ENCODE results near the gene SAT2.
A peak's percentile ranks its signal among the peaks of the same experiment; 100 is the strongest.

SAT2 gene

DNA sequence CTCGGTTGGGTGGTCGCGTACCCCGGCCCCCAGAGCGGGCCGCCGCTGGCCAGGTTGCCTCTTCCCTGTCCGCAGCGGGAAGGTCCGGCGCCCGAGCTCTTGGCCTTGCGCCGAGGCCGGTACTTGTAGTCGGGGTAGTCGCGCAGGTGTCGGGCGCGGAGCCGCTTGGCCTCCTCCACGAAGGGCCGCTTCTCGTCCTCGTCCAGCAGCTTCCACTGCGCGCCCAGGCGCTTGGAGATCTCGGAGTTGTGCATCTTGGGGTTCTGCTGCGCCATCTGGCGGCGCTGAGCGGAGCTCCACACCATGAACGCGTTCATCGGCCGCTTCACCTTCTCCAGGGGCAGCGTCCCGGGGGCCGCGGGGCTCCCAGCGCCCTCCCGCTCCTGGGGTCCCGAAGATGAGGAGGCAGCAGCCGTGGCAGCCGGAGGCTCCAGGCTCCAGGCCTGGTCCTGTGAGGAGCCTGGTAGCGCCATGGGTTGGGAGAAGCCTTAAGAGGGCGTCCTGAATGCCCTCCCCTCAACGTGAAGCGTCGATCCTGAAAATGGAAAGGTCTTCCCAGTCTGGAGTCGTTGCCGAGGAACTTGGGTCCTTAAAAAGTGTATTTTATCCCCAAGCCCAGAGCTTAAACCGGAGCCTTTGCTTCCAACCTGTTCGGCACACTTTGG, 38.3 kb downstream of the SAT2 start:
- Histone ChIP-seq H3K36me3 (ENCODE audit: insufficient read depth, low read length) (peaks cover 45% of the 10 kb centered on the region), H3K9me3 (replicated peaks; ENCODE audit: low read length) (no peaks in the 10 kb centered on the region), H3K9ac (ENCODE audit: low read depth, low read length) (peak overlapping the region; percentile 49), H3K4me3 (ENCODE audit: low read length) (peak overlapping the region; percentile 52), H3K27me3 (ENCODE audit: control insufficient read depth, insufficient read depth, low read length) (no peaks in the 10 kb centered on the region), H3K4me2 (ENCODE audit: low read length) (peak overlapping the region; percentile 58), H3K4me1 (ENCODE audit: control insufficient read depth, insufficient read depth, low read length) (peaks cover 49% of the 10 kb centered on the region)

DNA sequence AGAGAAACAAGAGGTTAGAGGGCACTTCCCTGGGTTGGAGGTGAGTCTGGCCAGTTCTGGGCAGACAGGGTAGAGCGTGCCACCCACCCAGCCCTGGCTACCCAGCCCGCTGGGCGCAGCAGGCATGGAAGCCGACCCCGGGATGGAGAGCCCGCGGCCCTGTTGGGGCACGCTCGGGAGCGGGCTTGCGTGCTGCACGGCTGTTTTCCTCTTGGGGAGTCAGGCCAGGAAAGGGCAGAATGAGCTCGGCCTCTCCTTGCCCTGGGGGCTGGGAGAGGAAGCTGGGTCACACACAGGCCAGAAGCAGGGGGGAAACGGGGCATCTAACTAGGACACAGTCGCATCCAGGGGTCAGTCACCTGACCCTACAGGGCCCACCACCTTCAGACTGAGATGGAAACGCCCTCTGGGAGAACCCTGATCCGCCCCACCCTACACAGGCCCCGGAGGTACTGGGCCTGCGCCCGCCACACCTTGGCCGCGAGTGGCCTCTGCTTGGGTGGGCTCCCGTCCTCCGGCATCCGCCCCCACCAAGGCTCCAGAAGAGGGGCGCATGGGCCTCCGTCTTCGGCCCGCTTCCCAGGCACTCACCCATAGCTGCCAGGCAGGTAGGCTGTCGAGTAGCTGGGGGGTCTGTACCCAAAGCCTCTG, 38.9 kb downstream of the SAT2 start:
- no peaks in the 10 kb centered on the region for H3K9me3 ChIP-seq (replicated peaks; ENCODE audit: low read length)
- H3K36me3 ChIP-seq (ENCODE audit: insufficient read depth, low read length): peaks cover 39% of the 10 kb centered on the region
- peak overlapping the region; percentile 58 for H3K4me2 ChIP-seq (ENCODE audit: low read length)
- H3K27me3 ChIP-seq (ENCODE audit: control insufficient read depth, insufficient read depth, low read length): no peaks in the 10 kb centered on the region
- H3K4me1 ChIP-seq (ENCODE audit: control insufficient read depth, insufficient read depth, low read length): peaks cover 51% of the 10 kb centered on the region
- peak overlapping the region; percentile 52 for H3K4me3 ChIP-seq (ENCODE audit: low read length)
- peak overlapping the region; percentile 49 for H3K9ac ChIP-seq (ENCODE audit: low read depth, low read length)

DNA sequence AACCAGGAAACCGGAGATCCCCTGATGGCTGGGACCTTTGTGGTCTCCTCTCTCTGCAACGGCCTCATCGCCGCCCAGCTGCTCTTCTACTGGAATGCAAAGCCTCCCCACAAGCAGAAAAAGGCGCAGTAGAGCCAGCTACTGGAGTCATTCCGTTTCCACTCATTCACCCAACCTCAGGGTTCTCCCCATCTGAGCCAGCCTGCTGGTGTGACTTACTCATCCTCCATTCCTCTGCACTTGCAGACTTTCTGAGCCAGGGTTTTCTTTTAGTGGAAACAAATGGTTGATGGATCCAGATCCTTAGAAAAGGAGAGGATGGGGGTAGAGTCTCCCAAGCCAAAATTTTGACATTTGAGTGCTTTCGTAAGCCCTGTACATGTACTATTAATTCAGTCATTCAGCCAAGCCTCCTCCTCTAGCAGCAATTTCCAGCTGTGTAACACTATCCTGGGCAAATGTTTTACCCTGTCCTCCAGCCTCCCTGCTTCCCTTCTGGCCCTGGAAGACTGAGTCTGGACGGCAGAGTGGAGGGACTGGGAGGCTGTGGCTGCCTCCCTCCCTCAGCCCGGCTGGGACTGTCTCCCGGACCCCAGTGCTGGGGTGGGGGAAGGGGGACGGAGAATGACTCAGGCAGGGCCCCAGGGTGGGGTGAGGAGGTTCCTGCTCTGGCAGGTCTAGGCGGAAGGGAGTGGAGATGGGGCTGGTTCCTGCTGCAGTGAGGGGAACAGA, 40.0 kb downstream of the SAT2 start:
- H3K4me3 ChIP-seq (ENCODE audit: low read length): no peak overlapping the region
- H3K9me3 ChIP-seq (replicated peaks; ENCODE audit: low read length): no peaks in the 10 kb centered on the region
- H3K27me3 ChIP-seq (ENCODE audit: control insufficient read depth, insufficient read depth, low read length): no peaks in the 10 kb centered on the region
- H3K4me2 ChIP-seq (ENCODE audit: low read length): peak overlapping the region; percentile 26
- peaks cover 60% of the 10 kb centered on the region for H3K4me1 ChIP-seq (ENCODE audit: control insufficient read depth, insufficient read depth, low read length)
- peaks cover 28% of the 10 kb centered on the region for H3K36me3 ChIP-seq (ENCODE audit: insufficient read depth, low read length)
- H3K9ac ChIP-seq (ENCODE audit: low read depth, low read length): peak overlapping the region; percentile 14

DNA sequence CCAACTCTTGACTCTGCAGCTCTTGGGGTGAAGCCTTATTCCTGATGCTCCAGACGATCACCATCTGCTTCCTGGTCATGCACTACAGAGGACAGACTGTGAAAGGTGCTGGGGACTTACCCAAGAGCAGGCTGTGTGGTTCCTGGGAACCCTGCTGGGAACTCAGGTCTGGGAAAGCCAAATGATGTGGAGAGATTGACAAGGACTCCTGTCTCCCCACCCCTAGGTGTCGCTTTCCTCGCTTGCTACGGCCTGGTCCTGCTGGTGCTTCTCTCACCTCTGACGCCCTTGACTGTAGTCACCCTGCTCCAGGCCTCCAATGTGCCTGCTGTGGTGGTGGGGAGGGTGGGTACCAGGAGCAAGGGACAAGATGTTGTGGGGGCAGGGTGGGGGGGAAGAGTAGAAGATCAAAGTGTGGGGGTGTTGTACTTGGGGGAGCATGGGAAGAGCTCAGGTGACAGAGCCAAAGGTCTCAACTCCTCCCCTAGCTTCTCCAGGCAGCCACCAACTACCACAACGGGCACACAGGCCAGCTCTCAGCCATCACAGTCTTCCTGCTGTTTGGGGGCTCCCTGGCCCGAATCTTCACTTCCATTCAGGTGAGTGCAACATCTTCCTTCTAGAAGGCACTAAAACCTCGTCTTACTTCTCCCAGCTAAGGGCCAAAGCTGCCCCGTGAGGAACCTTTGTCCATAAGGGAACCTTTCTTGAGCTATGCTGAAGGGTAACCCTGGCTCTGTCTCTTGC, 40.8 kb downstream of the SAT2 start:
- no peaks in the 10 kb centered on the region for H3K9me3 ChIP-seq (replicated peaks; ENCODE audit: low read length)
- H3K4me3 ChIP-seq (ENCODE audit: low read length): no peak overlapping the region
- peaks cover 24% of the 10 kb centered on the region for H3K36me3 ChIP-seq (ENCODE audit: insufficient read depth, low read length)

DNA sequence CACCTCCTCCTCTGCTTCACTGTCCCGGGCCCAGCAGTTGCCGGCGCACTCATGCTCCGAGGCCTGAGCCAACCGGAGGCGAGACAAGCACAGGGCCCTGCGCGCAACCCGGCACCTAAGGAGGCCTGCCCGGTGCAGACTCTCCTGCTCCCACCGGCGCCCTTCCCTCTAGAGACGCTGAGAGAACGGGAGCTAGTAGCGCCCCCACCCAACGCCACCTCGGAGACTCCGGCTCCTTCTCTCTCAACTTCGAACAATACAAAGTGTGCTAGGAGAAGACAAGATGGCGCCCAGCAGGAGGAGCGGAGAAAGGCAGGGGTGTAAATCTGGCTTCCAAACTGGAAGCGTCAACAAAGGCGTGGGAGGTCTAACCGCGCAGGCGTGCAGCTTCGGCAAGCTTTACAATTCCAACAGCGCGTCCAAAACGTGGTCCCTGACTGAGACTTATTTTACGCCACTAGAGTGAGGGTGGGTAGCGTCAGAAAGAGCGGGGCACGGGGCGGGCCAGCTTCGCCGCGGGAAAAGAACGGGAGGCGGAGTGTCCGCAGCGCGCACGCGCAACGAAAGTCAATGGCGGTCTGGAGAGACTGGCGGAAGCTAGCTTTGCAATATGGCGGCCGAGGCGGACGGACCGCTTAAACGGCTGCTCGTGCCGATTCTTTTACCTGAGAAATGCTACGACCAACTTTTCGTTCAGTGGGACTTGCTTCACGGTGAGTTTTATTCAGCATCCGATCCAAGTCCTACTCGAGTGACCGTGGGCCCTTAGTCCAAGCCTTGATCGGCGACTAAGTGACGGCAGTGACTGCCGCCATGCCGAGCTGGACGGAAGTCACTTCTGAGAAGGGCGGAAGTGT, 44.1 kb downstream of the SAT2 start, which contains the start of gene MPDU1:
Gene MPDU1 (plus strand): TSS at position 600 of the 857 bp plus-strand sequence. CDS start 11 bp downstream, at position 611.
- Histone ChIP-seq H3K9me3 (replicated peaks; ENCODE audit: low read length) (no peaks in the 10 kb centered on the region), H3K27me3 (ENCODE audit: control insufficient read depth, insufficient read depth, low read length) (no peaks in the 10 kb centered on the region), H3K4me2 (ENCODE audit: low read length) (peak within 1 kb of the TSS; percentile 92), H3K4me1 (ENCODE audit: control insufficient read depth, insufficient read depth, low read length) (peaks cover 63% of the 10 kb centered on the region), H3K4me3 (ENCODE audit: low read length) (peak within 1 kb of the TSS; percentile 89), H3K9ac (ENCODE audit: low read depth, low read length) (peak within 1 kb of the TSS; percentile 97), H3K36me3 (ENCODE audit: insufficient read depth, low read length) (peaks cover 19% of the 10 kb centered on the region)

More for the DNA sequence above, 40.8 kb downstream of the SAT2 start:
- H3K4me2 ChIP-seq (ENCODE audit: low read length): no peak overlapping the region
- no peak overlapping the region for H3K9ac ChIP-seq (ENCODE audit: low read depth, low read length)
- peaks cover 68% of the 10 kb centered on the region for H3K4me1 ChIP-seq (ENCODE audit: control insufficient read depth, insufficient read depth, low read length)
- H3K27me3 ChIP-seq (ENCODE audit: control insufficient read depth, insufficient read depth, low read length): no peaks in the 10 kb centered on the region

DNA sequence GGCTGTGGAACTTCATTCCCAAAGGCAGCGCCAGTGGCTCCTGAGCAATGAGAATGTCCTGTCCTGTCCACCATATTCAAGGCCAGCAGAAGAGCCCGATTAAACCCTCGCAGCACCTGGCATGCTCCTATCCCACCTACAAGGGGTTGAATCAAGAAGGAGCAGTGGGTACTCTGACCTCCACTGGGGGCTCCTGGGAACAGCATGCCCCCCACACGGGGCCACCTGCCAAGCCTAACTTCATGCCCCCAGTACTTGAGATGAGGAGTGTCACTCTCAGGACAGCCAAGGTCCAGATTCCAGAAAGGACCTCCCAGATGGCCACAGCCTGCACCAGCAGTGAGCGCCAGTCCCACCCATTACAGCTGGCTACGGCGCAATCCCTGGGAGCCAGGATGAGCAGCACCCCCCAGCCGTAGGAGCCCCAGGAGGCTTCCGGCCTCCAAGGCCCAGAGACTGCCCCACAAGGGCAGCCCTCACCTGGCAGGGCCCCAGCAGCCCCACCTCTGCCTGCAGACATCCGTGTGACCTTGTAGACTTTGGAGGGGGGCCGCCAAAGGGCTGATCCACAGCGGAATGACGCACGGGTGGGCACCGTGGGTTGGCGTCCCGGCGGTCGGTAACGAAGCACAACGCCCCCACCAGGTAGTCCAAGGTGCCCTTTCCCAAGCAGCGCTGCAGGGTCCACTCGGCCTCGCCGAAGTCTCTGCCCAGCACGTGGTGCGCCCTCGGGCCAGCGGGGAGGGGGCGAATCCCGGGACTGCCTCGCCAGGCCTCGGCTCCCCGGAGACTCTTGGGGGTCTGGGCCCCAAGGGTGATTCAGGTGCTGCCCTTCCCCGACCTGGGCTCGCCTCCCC, 45.0 kb downstream of the SAT2 start:
- Histone ChIP-seq H3K27me3 (ENCODE audit: control insufficient read depth, insufficient read depth, low read length) (no peaks in the 10 kb centered on the region), H3K4me2 (ENCODE audit: low read length) (peak overlapping the region; percentile 72), H3K4me1 (ENCODE audit: control insufficient read depth, insufficient read depth, low read length) (peaks cover 62% of the 10 kb centered on the region), H3K9me3 (replicated peaks; ENCODE audit: low read length) (no peaks in the 10 kb centered on the region), H3K4me3 (ENCODE audit: low read length) (peak overlapping the region; percentile 89), H3K9ac (ENCODE audit: low read depth, low read length) (peak overlapping the region; percentile 97), H3K36me3 (ENCODE audit: insufficient read depth, low read length) (peaks cover 24% of the 10 kb centered on the region)

DNA sequence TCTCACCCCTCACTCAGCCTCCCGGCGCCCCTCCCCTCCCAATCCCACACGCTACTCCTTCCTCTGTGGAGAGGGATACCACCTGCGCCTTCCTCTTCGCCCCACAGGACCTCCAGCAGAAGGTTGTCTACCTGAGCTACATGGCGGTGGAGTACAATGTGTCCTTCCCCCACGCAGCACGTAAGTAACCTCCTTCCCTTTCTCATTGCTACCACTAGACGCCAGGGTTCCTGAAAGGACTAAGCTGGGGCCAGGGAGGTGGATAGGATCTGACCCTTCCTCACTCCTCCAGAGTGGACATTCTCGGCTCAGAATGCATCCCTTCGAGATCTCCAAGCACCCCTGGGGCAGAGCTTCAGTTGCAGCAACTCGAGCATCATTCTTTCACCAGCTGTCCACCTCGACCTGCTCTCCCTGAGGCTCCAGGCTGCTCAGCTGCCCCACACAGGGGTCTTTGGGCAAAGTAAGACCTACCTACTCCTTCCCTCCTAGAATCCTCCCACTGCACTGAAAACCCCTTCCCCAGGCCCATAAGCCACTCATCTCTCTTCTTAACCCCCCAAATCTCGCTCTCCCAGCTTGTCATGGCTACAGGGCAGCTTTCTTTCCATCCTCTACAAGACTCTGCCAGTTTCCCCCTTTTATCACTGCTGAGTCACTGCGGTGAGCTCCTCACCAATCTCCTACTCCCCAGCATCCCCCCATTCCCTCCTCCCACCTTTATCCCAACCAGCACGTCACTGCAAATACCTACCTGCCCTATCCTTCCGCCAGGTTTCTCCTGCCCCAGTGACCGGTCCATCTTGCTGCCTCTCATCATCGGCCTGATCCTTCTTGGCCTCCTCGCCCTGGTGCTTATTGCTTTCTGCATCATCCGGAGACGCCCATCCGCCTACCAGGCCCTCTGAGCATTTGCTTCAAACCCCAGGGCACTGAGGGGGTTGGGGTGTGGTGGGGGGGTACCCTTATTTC, 46.7 kb downstream of the SAT2 start:
- Histone ChIP-seq H3K4me1 (ENCODE audit: control insufficient read depth, insufficient read depth, low read length) (peaks cover 65% of the 10 kb centered on the region), H3K9ac (ENCODE audit: low read depth, low read length) (no peak overlapping the region), H3K4me2 (ENCODE audit: low read length) (no peak overlapping the region), H3K27me3 (ENCODE audit: control insufficient read depth, insufficient read depth, low read length) (no peaks in the 10 kb centered on the region), H3K9me3 (replicated peaks; ENCODE audit: low read length) (no peaks in the 10 kb centered on the region), H3K4me3 (ENCODE audit: low read length) (no peak overlapping the region), H3K36me3 (ENCODE audit: insufficient read depth, low read length) (peaks cover 42% of the 10 kb centered on the region)

DNA sequence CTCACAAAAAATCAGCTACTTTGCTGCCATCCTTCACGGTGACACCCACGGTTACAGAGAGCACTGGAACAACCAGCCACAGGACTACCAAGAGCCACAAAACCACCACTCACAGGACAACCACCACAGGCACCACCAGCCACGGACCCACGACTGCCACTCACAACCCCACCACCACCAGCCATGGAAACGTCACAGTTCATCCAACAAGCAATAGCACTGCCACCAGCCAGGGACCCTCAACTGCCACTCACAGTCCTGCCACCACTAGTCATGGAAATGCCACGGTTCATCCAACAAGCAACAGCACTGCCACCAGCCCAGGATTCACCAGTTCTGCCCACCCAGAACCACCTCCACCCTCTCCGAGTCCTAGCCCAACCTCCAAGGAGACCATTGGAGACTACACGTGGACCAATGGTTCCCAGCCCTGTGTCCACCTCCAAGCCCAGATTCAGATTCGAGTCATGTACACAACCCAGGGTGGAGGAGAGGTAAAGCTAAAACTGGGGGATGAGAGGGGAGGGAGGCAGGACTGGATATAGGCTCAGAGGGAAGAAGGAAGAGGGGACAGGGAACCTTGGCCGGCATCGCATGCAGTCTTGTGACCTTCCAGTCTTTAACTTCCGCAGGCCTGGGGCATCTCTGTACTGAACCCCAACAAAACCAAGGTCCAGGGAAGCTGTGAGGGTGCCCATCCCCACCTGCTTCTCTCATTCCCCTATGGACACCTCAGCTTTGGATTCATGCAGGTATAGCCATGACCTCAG, 47.6 kb downstream of the SAT2 start:
- H3K4me1 ChIP-seq (ENCODE audit: control insufficient read depth, insufficient read depth, low read length): peaks cover 74% of the 10 kb centered on the region
- H3K4me2 ChIP-seq (ENCODE audit: low read length): peak overlapping the region; percentile 46
- no peaks in the 10 kb centered on the region for H3K27me3 ChIP-seq (ENCODE audit: control insufficient read depth, insufficient read depth, low read length)
- H3K36me3 ChIP-seq (ENCODE audit: insufficient read depth, low read length): peaks cover 50% of the 10 kb centered on the region
- H3K9me3 ChIP-seq (replicated peaks; ENCODE audit: low read length): no peaks in the 10 kb centered on the region
- H3K4me3 ChIP-seq (ENCODE audit: low read length): peak overlapping the region; percentile 29
- H3K9ac ChIP-seq (ENCODE audit: low read depth, low read length): peak overlapping the region; percentile 55

Data from skeletal muscle satellite cell (primary cell).